HepG2 (cell line): Measurements from ENCODE around the gene KLKB1.

ENCODE experiments used
- CTCF ChIP-seq: sonication (generic); formaldehyde crosslinking; IDR thresholded peaks from 2 replicates; pipeline ENCODE4 v1.5.0; 2020; ENCODE audit warnings: mild to moderate bottlenecking, missing genetic modification reagents, moderate library complexity
- MYC ChIP-seq: sonication (generic); formaldehyde crosslinking; IDR thresholded peaks from 2 replicates; pipeline ENCODE4 v1.9.0; 2021; ENCODE audit warnings: missing genetic modification reagents, borderline replicate concordance
- NKX3-1 ChIP-seq: sonication (generic); formaldehyde crosslinking; IDR thresholded peaks from 2 replicates; pipeline ENCODE4 v1.5.0; 2020; ENCODE audit warnings: missing genetic modification reagents
- RNF2 ChIP-seq: fragments of 450-650 bp; conservative IDR thresholded peaks from 2 replicates; pipeline ENCODE4 v1.6.1; 2016; ENCODE audit warnings: low read depth
- SIN3A ChIP-seq: IDR thresholded peaks from 2 replicates; pipeline ENCODE4 v1.6.1; 2011; ENCODE audit warnings: low read depth, mild to moderate bottlenecking, control low read depth, low read length, borderline replicate concordance
- TERF1 ChIP-seq: sonication (generic); formaldehyde crosslinking; IDR thresholded peaks from 2 replicates; pipeline ENCODE4 v1.8.0; 2022; ENCODE audit warnings: mild to moderate bottlenecking, missing genetic modification reagents, moderate library complexity
- ZFP90 ChIP-seq: sonication (generic); formaldehyde crosslinking; IDR thresholded peaks from 2 replicates; pipeline ENCODE4 v1.8.0; 2022; ENCODE audit warnings: missing genetic modification reagents, mild to moderate bottlenecking, inconsistent platforms, borderline replicate concordance
- ZNF136 ChIP-seq: sonication (generic); formaldehyde crosslinking; IDR thresholded peaks from 2 replicates; pipeline ENCODE4 v1.8.1; 2022; ENCODE audit warnings: low read depth, mild to moderate bottlenecking, moderate library complexity, missing genetic modification reagents
- ZNF280D ChIP-seq: sonication (generic); formaldehyde crosslinking; IDR thresholded peaks from 2 replicates; pipeline ENCODE4 v1.5.1; 2020; ENCODE audit warnings: mild to moderate bottlenecking, missing genetic modification reagents
- ZNF597 ChIP-seq: sonication (generic); formaldehyde crosslinking; IDR thresholded peaks from 2 replicates; pipeline ENCODE4 v1.5.0; 2020; ENCODE audit warnings: missing genetic modification reagents
- TF ChIP-seq, protein P1 (sequence below): sonication (generic); formaldehyde crosslinking; IDR thresholded peaks from 2 replicates; pipeline ENCODE4 v1.4.0; 2020; ENCODE audit warnings: missing genetic modification reagents
- TF ChIP-seq, protein P2 (sequence below): IDR thresholded peaks from 2 replicates; pipeline ENCODE4 v1.6.1; 2016

- TF ChIP-seq ZNF136 (CRISPR knock-in tag): no peak
- no peak for TF ChIP-seq CTCF (CRISPR knock-in tag)
- TF ChIP-seq, protein P1, sequence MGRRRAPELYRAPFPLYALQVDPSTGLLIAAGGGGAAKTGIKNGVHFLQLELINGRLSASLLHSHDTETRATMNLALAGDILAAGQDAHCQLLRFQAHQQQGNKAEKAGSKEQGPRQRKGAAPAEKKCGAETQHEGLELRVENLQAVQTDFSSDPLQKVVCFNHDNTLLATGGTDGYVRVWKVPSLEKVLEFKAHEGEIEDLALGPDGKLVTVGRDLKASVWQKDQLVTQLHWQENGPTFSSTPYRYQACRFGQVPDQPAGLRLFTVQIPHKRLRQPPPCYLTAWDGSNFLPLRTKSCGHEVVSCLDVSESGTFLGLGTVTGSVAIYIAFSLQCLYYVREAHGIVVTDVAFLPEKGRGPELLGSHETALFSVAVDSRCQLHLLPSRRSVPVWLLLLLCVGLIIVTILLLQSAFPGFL: no peak
- TF ChIP-seq MYC (CRISPR knock-in tag): no peak
- TF ChIP-seq ZFP90 (CRISPR knock-in tag): no peak
- TF ChIP-seq, protein P2, sequence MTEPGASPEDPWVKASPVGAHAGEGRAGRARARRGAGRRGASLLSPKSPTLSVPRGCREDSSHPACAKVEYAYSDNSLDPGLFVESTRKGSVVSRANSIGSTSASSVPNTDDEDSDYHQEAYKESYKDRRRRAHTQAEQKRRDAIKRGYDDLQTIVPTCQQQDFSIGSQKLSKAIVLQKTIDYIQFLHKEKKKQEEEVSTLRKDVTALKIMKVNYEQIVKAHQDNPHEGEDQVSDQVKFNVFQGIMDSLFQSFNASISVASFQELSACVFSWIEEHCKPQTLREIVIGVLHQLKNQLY (CRISPR knock-in tag): no peak
- no peak for TF ChIP-seq ZNF597
- TF ChIP-seq RNF2: no peak
- no peak for TF ChIP-seq TERF1
- TF ChIP-seq SIN3A: no peak
- no peak for TF ChIP-seq ZNF280D (CRISPR knock-in tag)
- TF ChIP-seq NKX3-1 (CRISPR knock-in tag): no peak
Observed at GRCh38 chr4:186272699-186273391, 45.5 kb downstream of the KLKB1 start.
